HPDE6-E6E7 (cell line): ENCODE results near the gene EFTUD2.

Experiments used
- DNase-seq: peaks from one replicate; pipeline ENCODE4 v3.0.0; 2011; ENCODE audit warnings: missing footprints; ENCODE audit errors: extremely low spot score

The EFTUD2 gene

GRCh38 chr17:44910231-44911106 lies 11.2 kb upstream of the EFTUD2 start:
- DNase-seq, result no peak

GRCh38 chr17:44909681-44910144 lies 10.5 kb upstream of the EFTUD2 start:
- peak; percentile 80 for DNase-seq

- no peak for DNase-seq
Measured at GRCh38 chr17:44908761-44909326, 9.6 kb upstream of the EFTUD2 start.

GRCh38 chr17:44907729-44908470 lies 8.7 kb upstream of the EFTUD2 start:
- DNase-seq, result no peak

- no peak for DNase-seq
Measured at GRCh38 chr17:44906763-44907728, 7.8 kb upstream of the EFTUD2 start.

- peak; percentile 45 for DNase-seq
Measured at GRCh38 chr17:44906010-44906646, 6.9 kb upstream of the EFTUD2 start.

- no peak for DNase-seq
Measured at GRCh38 chr17:44905006-44906000, 6.1 kb upstream of the EFTUD2 start.

- DNase-seq, result no peak
Measured at GRCh38 chr17:44904001-44904984, 5.0 kb upstream of the EFTUD2 start.

GRCh38 chr17:44903012-44903685 lies 3.9 kb upstream of the EFTUD2 start:
- no peak for DNase-seq

GRCh38 chr17:44902135-44902760 lies 3.0 kb upstream of the EFTUD2 start:
- DNase-seq, result no peak

- no peak for DNase-seq
Measured at GRCh38 chr17:44901411-44901921, 2.2 kb upstream of the EFTUD2 start.

- DNase-seq, result no peak
Measured at GRCh38 chr17:44900894-44901293, 1.6 kb upstream of the EFTUD2 start.

- peak; percentile 32 for DNase-seq
Measured at GRCh38 chr17:44898768-44899073, 524 bp downstream of the EFTUD2 start.

- no peak for DNase-seq
Measured at GRCh38 chr17:44894642-44895041, 4.6 kb downstream of the EFTUD2 start.

- no peak for DNase-seq
Measured at GRCh38 chr17:44892250-44892649, 7.0 kb downstream of the EFTUD2 start.

GRCh38 chr17:44889003-44889402 lies 10.2 kb downstream of the EFTUD2 start:
- no peak for DNase-seq
